ENCODE measurements around the gene C1orf50.

DNA sequence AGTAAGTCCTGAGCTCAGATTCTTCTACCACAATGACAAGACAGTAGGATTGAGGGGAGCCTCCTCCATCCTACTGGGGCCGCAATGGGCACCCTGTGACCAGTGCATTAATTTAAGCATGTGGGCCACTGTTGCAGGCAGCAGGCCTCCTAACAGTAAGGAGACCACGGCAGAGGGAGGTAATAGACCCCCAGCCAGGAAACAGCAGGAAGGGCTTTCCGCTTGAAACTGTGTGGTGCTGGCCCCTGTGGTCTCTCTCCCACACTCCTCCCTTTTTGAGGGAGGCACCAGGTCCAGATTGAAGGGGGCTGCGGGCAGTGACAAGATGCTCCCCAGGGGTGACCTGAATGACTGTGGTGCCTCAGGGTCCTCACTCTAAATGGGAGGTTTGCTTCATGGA lies 25.3 kb upstream of the C1orf50 start:
- TF ChIP-seq, protein P1, sequence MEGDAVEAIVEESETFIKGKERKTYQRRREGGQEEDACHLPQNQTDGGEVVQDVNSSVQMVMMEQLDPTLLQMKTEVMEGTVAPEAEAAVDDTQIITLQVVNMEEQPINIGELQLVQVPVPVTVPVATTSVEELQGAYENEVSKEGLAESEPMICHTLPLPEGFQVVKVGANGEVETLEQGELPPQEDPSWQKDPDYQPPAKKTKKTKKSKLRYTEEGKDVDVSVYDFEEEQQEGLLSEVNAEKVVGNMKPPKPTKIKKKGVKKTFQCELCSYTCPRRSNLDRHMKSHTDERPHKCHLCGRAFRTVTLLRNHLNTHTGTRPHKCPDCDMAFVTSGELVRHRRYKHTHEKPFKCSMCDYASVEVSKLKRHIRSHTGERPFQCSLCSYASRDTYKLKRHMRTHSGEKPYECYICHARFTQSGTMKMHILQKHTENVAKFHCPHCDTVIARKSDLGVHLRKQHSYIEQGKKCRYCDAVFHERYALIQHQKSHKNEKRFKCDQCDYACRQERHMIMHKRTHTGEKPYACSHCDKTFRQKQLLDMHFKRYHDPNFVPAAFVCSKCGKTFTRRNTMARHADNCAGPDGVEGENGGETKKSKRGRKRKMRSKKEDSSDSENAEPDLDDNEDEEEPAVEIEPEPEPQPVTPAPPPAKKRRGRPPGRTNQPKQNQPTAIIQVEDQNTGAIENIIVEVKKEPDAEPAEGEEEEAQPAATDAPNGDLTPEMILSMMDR (IDR thresholded peaks at IDR 0.05 in 8 of 11, conservative IDR thresholded peaks at IDR 0.05 in 3 of 11): no peak
- TF ChIP-seq POLR2A (IDR thresholded peaks at IDR 0.05) (no peak), POLR2AphosphoS5 (IDR thresholded peaks at IDR 0.05) (no peak)
